ENCODE data around the gene OR51F2. TPM values are rescaled to one million over a fixed set of nuclear protein-coding genes. Genes with fewer than 3 reads are reported as not detected.

The OR51F2 gene
- total and polyA plus RNA-seq, 9 of the 15 experiments (the other 6 are each of a cell fraction or from before 2014, with no cell fraction given) = not detected

DNA sequence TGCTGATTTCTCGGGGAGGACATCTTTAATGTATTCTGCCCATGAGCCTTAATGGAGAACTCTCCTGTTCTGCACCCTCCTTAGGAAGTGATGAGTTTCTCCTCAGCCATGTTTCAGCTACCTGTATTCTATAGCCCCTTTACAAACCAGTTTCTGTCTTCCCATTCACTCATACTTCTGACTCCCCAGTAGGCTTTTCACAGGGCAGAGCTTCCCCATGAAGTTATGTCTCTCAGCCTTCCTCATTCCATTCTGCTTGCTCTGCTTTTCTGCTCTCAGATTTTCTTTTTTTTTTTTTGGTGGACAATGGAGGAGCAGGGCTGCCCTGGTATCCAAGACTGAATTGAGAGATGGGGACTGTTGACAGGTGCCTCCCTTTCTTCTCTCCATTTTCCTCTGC lies 12.6 kb upstream of the OR51F2 start:
- no peak overlapping the region for H3K4me2 ChIP-seq (ENCODE audit: insufficient read depth, low read length)
- ATAC-seq (no peak), DNase-seq (ENCODE audit: extremely low read depth in 1 of 4, low spot score in 3 of 4) (no peak), FAIRE-seq (no peak)
- H3K4me3 ChIP-seq = no peak overlapping the region
- in situ Hi-C loops (cut with MboI) (no loop called here), intact Hi-C loops (cut with micrococcal nuclease) (no loop called here)
- H3K4me1 ChIP-seq (replicated peaks in 1 of 2; ENCODE audit: control insufficient read depth in 2 of 2, insufficient read depth in 2 of 2, low read length in 2 of 2) = no peaks in the 10 kb centered on the region
- H3K9ac ChIP-seq (ENCODE audit: insufficient read depth in 1 of 2, low read depth in 2 of 2, low read length in 2 of 2) = no peak overlapping the region
- ChIA-PET CTCF (ENCODE audit: low intra/inter-chr PET ratio) (no interaction called here), POLR2A (no interaction called here)
- H3K36me3 ChIP-seq (ENCODE audit: control insufficient read depth, insufficient read depth, low read length) = no peaks in the 10 kb centered on the region
- no peaks in the 10 kb centered on the region for H3K79me2 ChIP-seq (ENCODE audit: control insufficient read depth, insufficient read depth, low read length)
- H3K27me3 ChIP-seq (ENCODE audit: control insufficient read depth in 2 of 2, insufficient read depth in 2 of 2, low read length in 2 of 2) = peaks cover 0 to 5% of the 10 kb centered on the region in 2 experiments; a peak in 1 of 5 replicates
- BruUV-seq (replicated peaks) = no TSS peak
- no peak overlapping the region for H3K27ac ChIP-seq (ENCODE audit: extremely low read depth, low read depth, low read length)
- no peaks in the 10 kb centered on the region; the same call in 1 of the 2 replicates for H4K20me1 ChIP-seq (replicated peaks; ENCODE audit: control insufficient read depth, insufficient read depth, low read length)
- no peak overlapping the region for H2AFZ ChIP-seq (ENCODE audit: low read depth, low read length)
- TF ChIP-seq, protein P1, sequence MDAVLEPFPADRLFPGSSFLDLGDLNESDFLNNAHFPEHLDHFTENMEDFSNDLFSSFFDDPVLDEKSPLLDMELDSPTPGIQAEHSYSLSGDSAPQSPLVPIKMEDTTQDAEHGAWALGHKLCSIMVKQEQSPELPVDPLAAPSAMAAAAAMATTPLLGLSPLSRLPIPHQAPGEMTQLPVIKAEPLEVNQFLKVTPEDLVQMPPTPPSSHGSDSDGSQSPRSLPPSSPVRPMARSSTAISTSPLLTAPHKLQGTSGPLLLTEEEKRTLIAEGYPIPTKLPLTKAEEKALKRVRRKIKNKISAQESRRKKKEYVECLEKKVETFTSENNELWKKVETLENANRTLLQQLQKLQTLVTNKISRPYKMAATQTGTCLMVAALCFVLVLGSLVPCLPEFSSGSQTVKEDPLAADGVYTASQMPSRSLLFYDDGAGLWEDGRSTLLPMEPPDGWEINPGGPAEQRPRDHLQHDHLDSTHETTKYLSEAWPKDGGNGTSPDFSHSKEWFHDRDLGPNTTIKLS (IDR thresholded peaks at IDR 0.05; ENCODE audit: borderline replicate concordance, low read depth) = no peak
- TF ChIP-seq SREBF2 (CRISPR knock-in tag; IDR thresholded peaks at IDR 0.05) (no peak), ZNF316 (IDR thresholded peaks at IDR 0.05) (no peak), ZNF354B (CRISPR knock-in tag; IDR thresholded peaks at IDR 0.05) (no peak), ILF3 (IDR thresholded peaks at IDR 0.05; ENCODE audit: borderline replicate concordance) (no peak), CGGBP1 (CRISPR knock-in tag; IDR thresholded peaks at IDR 0.05) (no peak), RBFOX2 (IDR thresholded peaks at IDR 0.05; ENCODE audit: low read depth, low read length) (no peak), ZNF134 (CRISPR knock-in tag; conservative IDR thresholded peaks at IDR 0.05) (no peak), KLF13 (tag; IDR thresholded peaks at IDR 0.05; ENCODE audit: borderline replicate concordance, low read depth) (no peak), TEAD2 (tag; IDR thresholded peaks at IDR 0.05) (no peak), FIP1L1 (IDR thresholded peaks at IDR 0.05; ENCODE audit: low read depth, low read length, poor library complexity, severe bottlenecking) (no peak), ZNF699 (CRISPR knock-in tag; IDR thresholded peaks at IDR 0.05; ENCODE audit: insufficient replicate concordance) (no peak), ZNF140 (CRISPR knock-in tag; IDR thresholded peaks at IDR 0.05) (no peak), ZNF280A (IDR thresholded peaks at IDR 0.05; ENCODE audit: low read depth, partially characterized antibody) (no peak)
- TF ChIP-seq, protein P2, sequence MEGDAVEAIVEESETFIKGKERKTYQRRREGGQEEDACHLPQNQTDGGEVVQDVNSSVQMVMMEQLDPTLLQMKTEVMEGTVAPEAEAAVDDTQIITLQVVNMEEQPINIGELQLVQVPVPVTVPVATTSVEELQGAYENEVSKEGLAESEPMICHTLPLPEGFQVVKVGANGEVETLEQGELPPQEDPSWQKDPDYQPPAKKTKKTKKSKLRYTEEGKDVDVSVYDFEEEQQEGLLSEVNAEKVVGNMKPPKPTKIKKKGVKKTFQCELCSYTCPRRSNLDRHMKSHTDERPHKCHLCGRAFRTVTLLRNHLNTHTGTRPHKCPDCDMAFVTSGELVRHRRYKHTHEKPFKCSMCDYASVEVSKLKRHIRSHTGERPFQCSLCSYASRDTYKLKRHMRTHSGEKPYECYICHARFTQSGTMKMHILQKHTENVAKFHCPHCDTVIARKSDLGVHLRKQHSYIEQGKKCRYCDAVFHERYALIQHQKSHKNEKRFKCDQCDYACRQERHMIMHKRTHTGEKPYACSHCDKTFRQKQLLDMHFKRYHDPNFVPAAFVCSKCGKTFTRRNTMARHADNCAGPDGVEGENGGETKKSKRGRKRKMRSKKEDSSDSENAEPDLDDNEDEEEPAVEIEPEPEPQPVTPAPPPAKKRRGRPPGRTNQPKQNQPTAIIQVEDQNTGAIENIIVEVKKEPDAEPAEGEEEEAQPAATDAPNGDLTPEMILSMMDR (IDR thresholded peaks at IDR 0.05 in 2 of 3, conservative IDR thresholded peaks at IDR 0.05 in 1 of 3; ENCODE audit: insufficient read depth in 2 of 3, low read depth in 1 of 3, low read length in 3 of 3) = no peak
- H3K9me3 ChIP-seq (replicated peaks; ENCODE audit: control insufficient read depth, insufficient read depth, low read depth, low read length) = no peaks in the 10 kb centered on the region
- WGBS (ENCODE audit: insufficient coverage, low coverage, missing lambda C conversion rate) = 0% methylated on average over 1 of the region's 1 CpG
- H3K9me1 ChIP-seq (ENCODE audit: control insufficient read depth, insufficient read depth, low read length) = no peaks in the 10 kb centered on the region

Data from K562 (cell line).